HG02884 (cell line): Measurements from ENCODE around the gene AKR1C8.
"Not testable (repeated sequence)": the region's sequence is repeated elsewhere in the genome, so short reads cannot be mapped to it uniquely, and the experiment has no call there.

Source experiments
- ATAC-seq: cut with Tn5 transposase; IDR thresholded peaks from one replicate; pipeline ENCODE4 v1.9.1; 2021; ENCODE audit warnings: mild to moderate bottlenecking, moderate library complexity; ENCODE audit not compliant: unreplicated experiment

Gene AKR1C8

GRCh38 chr10:5184987-5185775, at the start of gene AKR1C8:
Gene AKR1C8, minus strand, starts transcription at chr10:5185150. Its CDS starts 46 bp downstream, at chr10:5185104.
- ATAC-seq, result no peak

- no peak for ATAC-seq
These were observed 49.3 kb upstream of the AKR1C8 start for GRCh38 chr10:5234106-5234860.

DNA sequence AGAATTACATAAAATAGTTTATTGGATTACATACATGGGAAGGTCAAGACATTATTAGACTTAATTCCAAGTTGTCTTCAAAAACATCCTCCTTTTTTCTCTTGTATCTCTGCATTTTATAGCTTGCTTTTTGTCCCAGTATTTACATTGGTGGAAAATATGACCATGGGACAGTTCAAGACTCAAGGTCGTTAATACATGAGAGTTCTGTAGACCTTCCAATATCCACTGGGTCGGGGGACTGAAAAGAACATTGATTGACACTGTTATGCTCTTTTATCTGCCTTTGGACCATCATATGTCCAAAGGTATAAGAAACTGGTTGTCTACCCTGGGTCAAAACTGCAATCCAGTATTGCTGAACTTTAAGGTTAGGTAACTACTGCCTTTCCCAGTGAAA, 48.4 kb upstream of the AKR1C8 start:
- ATAC-seq, result no peak

- ATAC-seq, result no peak
These were observed 44.1 kb upstream of the AKR1C8 start for GRCh38 chr10:5229019-5229418.

- ATAC-seq, result not testable (repeated sequence)
These were observed 38.0 kb upstream of the AKR1C8 start for GRCh38 chr10:5222942-5223341.

- ATAC-seq, result no peak
These were observed 34.3 kb upstream of the AKR1C8 start for GRCh38 chr10:5219262-5219661.

DNA sequence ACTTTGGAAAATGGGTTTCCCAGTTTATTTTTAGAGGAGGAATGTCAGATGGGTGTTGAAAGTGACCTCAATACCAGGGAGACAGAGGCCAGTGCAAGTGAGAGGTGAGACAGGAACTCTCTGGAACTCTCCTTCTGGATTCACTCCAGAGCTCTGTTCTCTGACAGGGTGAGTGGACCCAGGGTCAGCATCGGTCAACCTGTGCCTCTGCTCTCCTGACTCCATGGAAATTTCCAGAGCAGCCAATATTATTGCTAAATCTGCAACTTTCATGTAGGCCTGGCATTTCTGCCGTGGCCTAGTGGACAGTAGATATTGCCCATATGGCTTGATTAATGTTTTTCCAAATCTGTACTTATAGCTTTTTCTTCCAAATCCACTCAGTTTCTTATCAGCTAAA, 31.9 kb upstream of the AKR1C8 start:
- no peak for ATAC-seq

DNA sequence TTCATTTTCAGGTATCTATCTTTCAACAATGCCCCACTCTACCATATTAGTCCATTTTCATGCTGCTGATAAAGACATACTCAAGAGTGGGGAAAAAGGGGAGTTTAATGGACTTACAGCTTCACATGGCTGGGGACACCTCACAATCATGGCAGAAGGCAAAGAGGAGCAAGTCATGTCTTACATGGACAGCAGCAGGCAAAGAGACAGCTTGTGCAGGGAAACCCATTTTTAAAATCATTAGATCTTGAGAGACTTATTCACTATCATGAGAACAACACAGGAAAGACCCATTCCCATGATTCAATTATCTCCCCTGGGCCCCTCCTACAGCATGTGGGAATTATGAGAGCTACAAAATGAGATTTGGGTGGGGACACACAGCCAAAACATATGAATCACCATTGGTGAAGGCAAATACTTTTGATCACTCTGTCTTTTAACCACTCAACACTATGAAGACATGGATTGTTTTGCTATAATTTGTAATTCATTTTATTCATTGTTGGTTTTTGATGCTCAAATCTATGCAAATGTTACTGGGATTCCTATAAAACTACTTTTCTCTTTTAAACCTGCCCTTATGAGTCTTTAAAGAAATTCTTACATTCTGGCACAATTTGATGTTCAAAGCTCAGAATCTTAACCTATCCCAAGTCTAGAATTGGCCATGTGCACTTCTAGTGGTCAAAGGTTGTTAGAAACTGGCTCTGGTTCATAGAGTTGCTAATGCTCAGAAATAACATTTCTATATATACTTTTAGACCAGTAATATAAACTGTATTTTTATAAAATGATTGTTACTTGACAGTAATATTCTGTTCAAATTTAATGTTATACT, 27.0 kb upstream of the AKR1C8 start:
- no peak for ATAC-seq

DNA sequence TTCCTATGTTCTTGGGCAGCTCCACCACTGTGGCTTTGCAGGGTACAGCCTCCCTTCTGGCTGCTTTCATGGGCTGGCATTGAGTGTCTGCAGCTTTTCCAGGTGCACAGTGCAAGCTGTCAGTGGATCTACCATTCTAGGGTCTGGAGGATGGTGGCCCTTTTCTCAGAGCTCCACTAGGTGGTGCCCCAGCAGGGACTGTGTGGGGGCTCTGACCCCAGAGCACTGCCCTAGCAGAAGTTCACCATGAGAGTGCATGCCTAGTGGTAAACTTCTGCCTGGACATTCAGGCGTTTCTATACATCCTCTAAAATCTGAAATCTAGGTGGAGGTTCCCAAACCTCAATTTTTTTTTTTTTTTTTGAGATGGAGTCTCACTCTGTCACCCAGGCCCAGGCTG, 25.3 kb upstream of the AKR1C8 start:
- ATAC-seq, result not testable (repeated sequence)

- not testable (repeated sequence) for ATAC-seq
These were observed 24.8 kb upstream of the AKR1C8 start for GRCh38 chr10:5209776-5210175.

DNA sequence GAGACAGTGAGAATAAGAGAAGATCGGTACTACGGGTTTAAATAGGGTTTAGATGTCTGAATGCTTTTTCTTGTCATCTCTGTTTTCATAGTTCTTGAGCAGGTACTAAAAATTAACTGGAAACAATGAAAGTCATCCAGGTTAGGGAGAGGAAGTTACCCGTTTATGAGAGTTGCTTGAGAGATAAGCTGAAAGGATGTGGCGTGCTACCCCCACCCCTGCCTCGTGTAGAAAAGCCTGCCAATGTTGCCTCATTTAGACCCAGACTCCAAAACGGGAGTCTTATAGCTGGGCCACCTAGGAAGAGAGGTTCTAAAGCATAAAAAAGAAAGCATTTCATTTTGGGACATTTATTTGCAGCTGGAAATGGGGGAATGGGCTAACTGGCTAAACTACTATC, 21.8 kb upstream of the AKR1C8 start:
- no peak for ATAC-seq

DNA sequence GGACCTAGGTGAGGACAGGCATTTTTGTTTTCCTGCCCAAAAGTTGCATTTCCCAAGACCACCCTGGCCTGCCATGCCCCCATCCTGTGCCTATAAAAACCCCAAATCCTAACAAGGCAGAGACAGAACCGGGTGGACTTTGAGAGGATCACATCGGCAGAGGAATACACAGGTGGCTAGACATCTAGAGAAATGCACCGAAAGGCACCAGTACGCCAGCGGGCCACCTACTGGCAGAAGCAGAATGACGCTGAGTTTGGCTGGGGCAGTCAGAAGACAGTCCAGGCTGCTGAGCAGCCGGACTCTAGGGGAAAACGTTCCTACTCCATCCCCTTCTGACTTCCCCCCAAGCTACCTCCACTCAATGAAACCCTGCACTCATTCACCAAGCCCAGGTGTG, 14.4 kb upstream of the AKR1C8 start:
- no peak for ATAC-seq

GRCh38 chr10:5198386-5198785, 13.4 kb upstream of the AKR1C8 start:
- no peak for ATAC-seq

GRCh38 chr10:5196702-5197113, 11.8 kb upstream of the AKR1C8 start, which contains the start of gene AKR1C4:
Gene AKR1C4, plus strand, starts transcription at chr10:5196837. Its CDS starts 31 bp downstream, at chr10:5196868.
- ATAC-seq, result no peak

GRCh38 chr10:5195727-5196374, 10.9 kb upstream of the AKR1C8 start:
- ATAC-seq, result no peak

DNA sequence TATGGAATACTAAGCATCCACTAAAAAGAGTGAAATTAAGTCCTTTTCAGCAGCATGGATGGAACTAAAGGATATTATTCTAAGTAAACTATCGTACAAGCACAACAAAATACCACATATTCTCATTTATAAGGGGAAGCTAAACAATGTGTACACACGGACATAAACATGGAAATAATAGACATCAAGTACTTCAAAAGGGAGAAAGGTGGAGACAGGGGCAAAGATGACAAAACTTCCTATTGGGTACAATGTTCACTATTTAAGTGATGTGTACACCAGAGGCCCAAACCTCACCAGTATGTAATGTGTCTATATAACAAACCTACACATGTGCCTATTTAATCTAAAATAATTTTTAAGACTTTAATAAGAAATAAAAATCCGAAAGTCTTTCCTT, 9.5 kb upstream of the AKR1C8 start:
- ATAC-seq, result no peak

DNA sequence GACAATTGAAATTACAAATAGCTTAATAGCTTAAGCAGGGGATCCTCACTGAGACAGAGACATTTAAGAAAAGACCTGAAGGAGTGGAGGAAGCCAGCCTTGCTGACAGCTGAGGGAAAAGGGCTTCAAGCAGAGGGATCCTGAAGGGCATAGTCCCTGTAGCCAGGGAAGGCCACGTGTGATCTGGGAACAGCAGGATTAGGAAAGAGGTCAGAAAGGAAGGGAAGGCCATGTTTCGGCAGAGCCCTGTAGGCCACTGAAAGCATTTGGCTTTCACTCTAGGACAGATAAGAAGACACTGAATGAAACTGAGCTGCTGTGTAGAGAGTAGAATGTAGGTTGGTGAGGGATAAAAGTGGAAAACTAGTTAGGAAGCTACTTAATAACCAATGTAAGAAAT, 3.4 kb upstream of the AKR1C8 start:
- ATAC-seq, result no peak

DNA sequence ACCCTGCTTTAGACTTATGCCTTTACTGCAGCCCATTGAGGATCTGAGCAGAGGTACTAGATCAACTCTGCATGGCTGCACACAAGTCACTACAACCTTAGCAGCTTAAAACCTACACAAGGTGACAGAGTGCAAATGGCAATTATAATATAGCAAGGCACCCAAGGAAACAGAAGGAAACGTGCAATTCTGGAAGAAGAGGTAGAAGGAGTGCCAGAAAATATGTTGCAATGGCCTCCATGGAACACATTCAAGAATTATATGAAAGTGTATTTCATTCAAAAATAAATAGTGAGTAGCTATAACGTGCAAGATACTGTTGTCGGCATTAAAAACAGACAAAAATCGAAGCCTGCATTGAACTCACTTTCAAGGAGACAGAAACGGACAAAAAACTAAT, 2.9 kb upstream of the AKR1C8 start:
- no peak for ATAC-seq

DNA sequence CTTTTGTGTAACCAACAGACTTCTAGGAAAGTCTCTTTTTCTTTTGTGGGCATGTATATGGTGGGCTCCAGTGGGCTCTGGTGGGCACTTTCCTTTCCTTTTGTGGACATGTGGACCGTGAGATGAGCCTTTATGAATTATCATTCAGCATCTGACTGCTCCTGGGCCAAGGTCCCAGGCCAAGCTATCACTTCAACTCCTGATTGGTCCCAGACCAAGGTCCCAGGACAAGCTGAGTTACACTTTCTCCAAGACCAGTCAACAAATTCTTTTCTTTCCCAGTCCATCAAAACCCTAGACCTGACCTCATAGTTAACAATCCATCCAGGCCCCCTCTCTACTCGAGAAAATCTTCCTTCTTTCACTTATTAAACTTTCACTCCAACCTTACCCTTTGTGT, 1.0 kb downstream of the AKR1C8 start:
- no peak for ATAC-seq

DNA sequence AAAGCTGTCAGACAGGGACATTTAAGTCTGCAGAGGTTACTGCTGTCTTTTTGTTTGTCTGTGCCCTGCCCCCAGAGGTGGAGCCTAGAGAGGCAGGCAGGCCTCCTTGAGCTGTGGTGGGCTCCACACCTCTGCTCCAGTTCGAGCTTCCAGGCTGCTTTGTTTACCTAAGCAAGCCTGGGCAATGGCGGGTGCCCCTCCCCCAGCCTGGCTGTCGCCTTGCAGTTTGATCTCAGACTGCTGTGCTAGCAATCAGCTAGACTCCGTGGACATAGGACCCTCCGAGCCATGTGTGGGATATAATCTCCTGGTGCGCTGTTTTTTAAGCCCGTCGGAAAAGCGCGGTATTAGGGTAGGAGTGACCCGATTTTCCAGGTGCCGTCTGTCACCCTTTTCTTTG, 4.4 kb downstream of the AKR1C8 start:
- ATAC-seq, result not testable (repeated sequence)

- ATAC-seq, result not testable (repeated sequence)
These were observed 9.4 kb downstream of the AKR1C8 start for GRCh38 chr10:5175581-5175980.
